ENCODE results near the gene SORCS2. TPM values are rescaled to one million over a fixed set of nuclear protein-coding genes. Genes with fewer than 3 reads are reported as not detected.

The SORCS2 gene
- polyA plus RNA-seq, 1 donor (not counting 4 experiments of a cell fraction or from before 2014, with no cell fraction given): 0.09 TPM

DNA sequence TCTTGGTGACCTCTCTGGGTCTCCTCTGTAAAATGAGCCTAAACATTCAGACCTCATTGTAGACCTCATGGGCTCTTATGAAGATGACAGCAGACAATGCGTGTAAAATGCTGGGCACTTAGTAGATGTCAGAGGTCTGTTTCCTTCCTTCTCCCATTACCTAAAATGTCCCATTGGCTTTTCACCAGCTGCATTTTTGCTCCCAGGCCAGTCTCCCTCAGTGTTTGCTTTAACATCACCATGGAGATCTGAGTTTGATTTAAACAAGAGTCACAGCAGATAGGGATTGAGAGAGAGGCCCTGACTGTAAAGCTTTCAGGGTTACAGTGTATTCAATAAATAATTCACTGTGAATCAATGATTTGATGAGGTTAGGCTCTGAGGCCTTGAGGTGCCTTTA is 218.1 kb downstream of the SORCS2 start:
- Histone ChIP-seq H4K20me1 (ENCODE audit: control insufficient read depth, extremely low read depth, insufficient read depth, low read length) (no peaks in the 10 kb centered on the region), H3K4me2 (ENCODE audit: control insufficient read depth, extremely low read depth, insufficient read depth, low read depth, low read length) (no peak overlapping the region), H3K4me1 (ENCODE audit: control insufficient read depth, extremely low read depth, insufficient read depth, low read length) (no peaks in the 10 kb centered on the region), H3K27ac (ENCODE audit: control insufficient read depth, insufficient read depth, low read length) (no peak overlapping the region), H3K9me3 (ENCODE audit: control insufficient read depth, low read depth, low read length) (no peaks in the 10 kb centered on the region), H3K9me1 (ENCODE audit: control insufficient read depth, extremely low read depth, insufficient read depth, low read length) (no peaks in the 10 kb centered on the region), H3K9ac (ENCODE audit: control insufficient read depth, extremely low read depth, insufficient read depth, low read length) (no peak overlapping the region), H3K36me3 (ENCODE audit: control insufficient read depth in 2 of 2, extremely low read depth in 1 of 2, insufficient read depth in 2 of 2, low read length in 2 of 2) (no peaks in the 10 kb centered on the region), H3K27me3 (ENCODE audit: control insufficient read depth, extremely low read depth, insufficient read depth, low read length) (no peaks in the 10 kb centered on the region), H3K79me2 (ENCODE audit: control insufficient read depth, insufficient read depth, low read length) (no peaks in the 10 kb centered on the region), H2AFZ (ENCODE audit: control insufficient read depth, low read length) (no peak overlapping the region), H3K4me3 (ENCODE audit: control insufficient read depth in 2 of 3, extremely low read depth in 1 of 3, insufficient read depth in 2 of 3, low read depth in 1 of 3, low read length in 3 of 3) (no peak overlapping the region)
- no peak for FAIRE-seq
- DNase-seq (ENCODE audit: low read depth, low spot score): no peak
- dilution Hi-C loops (cut with MboI; ENCODE audit: extremely low pct_ligation_motif_present, low sequenced_read_pairs): no loop called here
- TF ChIP-seq EZH2 (IDR thresholded peaks at IDR 0.05; ENCODE audit: low read length): no peak
- TF ChIP-seq, protein P1, sequence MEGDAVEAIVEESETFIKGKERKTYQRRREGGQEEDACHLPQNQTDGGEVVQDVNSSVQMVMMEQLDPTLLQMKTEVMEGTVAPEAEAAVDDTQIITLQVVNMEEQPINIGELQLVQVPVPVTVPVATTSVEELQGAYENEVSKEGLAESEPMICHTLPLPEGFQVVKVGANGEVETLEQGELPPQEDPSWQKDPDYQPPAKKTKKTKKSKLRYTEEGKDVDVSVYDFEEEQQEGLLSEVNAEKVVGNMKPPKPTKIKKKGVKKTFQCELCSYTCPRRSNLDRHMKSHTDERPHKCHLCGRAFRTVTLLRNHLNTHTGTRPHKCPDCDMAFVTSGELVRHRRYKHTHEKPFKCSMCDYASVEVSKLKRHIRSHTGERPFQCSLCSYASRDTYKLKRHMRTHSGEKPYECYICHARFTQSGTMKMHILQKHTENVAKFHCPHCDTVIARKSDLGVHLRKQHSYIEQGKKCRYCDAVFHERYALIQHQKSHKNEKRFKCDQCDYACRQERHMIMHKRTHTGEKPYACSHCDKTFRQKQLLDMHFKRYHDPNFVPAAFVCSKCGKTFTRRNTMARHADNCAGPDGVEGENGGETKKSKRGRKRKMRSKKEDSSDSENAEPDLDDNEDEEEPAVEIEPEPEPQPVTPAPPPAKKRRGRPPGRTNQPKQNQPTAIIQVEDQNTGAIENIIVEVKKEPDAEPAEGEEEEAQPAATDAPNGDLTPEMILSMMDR (optimal IDR thresholded peaks at IDR 0.05 in 1 of 3, IDR thresholded peaks at IDR 0.05 in 1 of 3, conservative IDR thresholded peaks at IDR 0.05 in 1 of 3; ENCODE audit: extremely low read depth in 1 of 3, insufficient read depth in 2 of 3, low read length in 3 of 3): no peak

DNA sequence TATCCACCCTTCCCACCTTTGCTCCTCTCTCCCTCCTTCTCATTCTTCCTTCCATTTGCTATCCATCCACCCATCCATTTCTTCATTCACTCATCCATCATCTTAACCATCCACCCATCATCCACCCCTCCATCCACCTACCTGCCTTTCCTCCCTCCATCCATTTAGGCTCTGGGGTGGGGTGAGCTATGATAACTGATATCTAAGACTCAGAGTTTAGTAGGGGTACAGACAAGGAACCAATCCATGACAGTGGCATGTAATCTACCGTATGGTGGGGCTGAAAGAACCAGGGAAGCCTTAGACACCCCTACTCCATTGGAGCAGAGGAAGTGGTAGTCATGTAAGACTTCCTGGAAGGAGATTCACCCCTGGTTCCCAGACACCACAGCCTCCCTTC is 219.2 kb downstream of the SORCS2 start:
- no peak overlapping the region for H2AFZ ChIP-seq (ENCODE audit: control insufficient read depth, low read length)
- no peaks in the 10 kb centered on the region for H3K9me3 ChIP-seq (ENCODE audit: control insufficient read depth, low read depth, low read length)
- H3K4me1 ChIP-seq (ENCODE audit: control insufficient read depth, extremely low read depth, insufficient read depth, low read length): no peaks in the 10 kb centered on the region
- no peak overlapping the region for H3K27ac ChIP-seq (ENCODE audit: control insufficient read depth, insufficient read depth, low read length)
- H3K4me2 ChIP-seq (ENCODE audit: control insufficient read depth, extremely low read depth, insufficient read depth, low read depth, low read length): no peak overlapping the region
- no peaks in the 10 kb centered on the region for H3K27me3 ChIP-seq (ENCODE audit: control insufficient read depth, extremely low read depth, insufficient read depth, low read length)
- FAIRE-seq (no peak), DNase-seq (ENCODE audit: low read depth, low spot score) (no peak)
- dilution Hi-C loops (cut with MboI; ENCODE audit: extremely low pct_ligation_motif_present, low sequenced_read_pairs): no loop called here
- H3K79me2 ChIP-seq (ENCODE audit: control insufficient read depth, insufficient read depth, low read length): no peaks in the 10 kb centered on the region
- H4K20me1 ChIP-seq (ENCODE audit: control insufficient read depth, extremely low read depth, insufficient read depth, low read length): no peaks in the 10 kb centered on the region
- H3K36me3 ChIP-seq (ENCODE audit: control insufficient read depth in 2 of 2, extremely low read depth in 1 of 2, insufficient read depth in 2 of 2, low read length in 2 of 2): no peaks in the 10 kb centered on the region
- H3K9ac ChIP-seq (ENCODE audit: control insufficient read depth, extremely low read depth, insufficient read depth, low read length): no peak overlapping the region
- no peaks in the 10 kb centered on the region for H3K9me1 ChIP-seq (ENCODE audit: control insufficient read depth, extremely low read depth, insufficient read depth, low read length)
- no peak overlapping the region for H3K4me3 ChIP-seq (ENCODE audit: control insufficient read depth in 2 of 3, extremely low read depth in 1 of 3, insufficient read depth in 2 of 3, low read depth in 1 of 3, low read length in 3 of 3)
- TF ChIP-seq EZH2 (IDR thresholded peaks at IDR 0.05; ENCODE audit: low read length): no peak

DNA sequence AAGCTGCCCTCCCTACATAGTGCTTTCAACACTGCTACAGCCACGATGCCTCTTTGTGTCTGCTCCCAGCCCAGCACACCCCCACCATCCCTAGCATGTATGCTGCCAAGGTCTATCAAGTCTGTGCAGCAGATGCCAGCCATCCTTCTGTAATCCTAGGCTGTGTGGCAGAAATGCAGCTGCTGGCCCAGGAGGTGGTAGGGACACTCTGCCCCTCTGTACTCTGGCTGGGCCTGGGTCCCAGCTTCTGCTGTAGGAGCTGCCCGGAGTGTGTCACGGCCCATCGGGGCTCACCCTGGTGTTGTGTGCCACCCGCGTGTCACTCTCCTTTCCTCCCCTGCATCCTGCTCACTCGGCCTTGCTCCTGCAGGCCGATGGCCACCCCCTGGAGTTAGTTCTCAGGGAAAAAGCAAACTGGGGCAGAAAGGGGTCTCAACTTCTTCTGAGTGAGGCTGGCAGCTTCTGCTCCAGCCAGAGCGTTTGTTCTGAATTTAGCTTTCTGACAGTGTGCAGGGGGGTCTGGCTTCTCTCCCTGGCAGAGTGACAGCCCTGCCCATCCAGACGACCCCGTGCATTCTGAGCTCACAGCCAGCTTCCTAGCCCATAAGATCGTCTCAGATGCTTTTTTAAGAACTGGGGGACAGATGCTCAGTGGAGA is 219.7 kb downstream of the SORCS2 start:
- DNase-seq (ENCODE audit: low read depth, low spot score) (no peak), FAIRE-seq (no peak)
- dilution Hi-C loops (cut with MboI; ENCODE audit: extremely low pct_ligation_motif_present, low sequenced_read_pairs): no loop called here

More for the DNA sequence above, 219.7 kb downstream of the SORCS2 start:
- Histone ChIP-seq H3K4me3 (ENCODE audit: control insufficient read depth in 2 of 3, extremely low read depth in 1 of 3, insufficient read depth in 2 of 3, low read depth in 1 of 3, low read length in 3 of 3) (no peak overlapping the region), H3K79me2 (ENCODE audit: control insufficient read depth, insufficient read depth, low read length) (no peaks in the 10 kb centered on the region), H3K4me1 (ENCODE audit: control insufficient read depth, extremely low read depth, insufficient read depth, low read length) (no peaks in the 10 kb centered on the region), H3K27ac (ENCODE audit: control insufficient read depth, insufficient read depth, low read length) (no peak overlapping the region), H3K9me1 (ENCODE audit: control insufficient read depth, extremely low read depth, insufficient read depth, low read length) (no peaks in the 10 kb centered on the region), H3K9me3 (ENCODE audit: control insufficient read depth, low read depth, low read length) (no peaks in the 10 kb centered on the region), H2AFZ (ENCODE audit: control insufficient read depth, low read length) (no peak overlapping the region), H3K36me3 (ENCODE audit: control insufficient read depth in 2 of 2, extremely low read depth in 1 of 2, insufficient read depth in 2 of 2, low read length in 2 of 2) (no peaks in the 10 kb centered on the region), H3K27me3 (ENCODE audit: control insufficient read depth, extremely low read depth, insufficient read depth, low read length) (no peaks in the 10 kb centered on the region), H3K4me2 (ENCODE audit: control insufficient read depth, extremely low read depth, insufficient read depth, low read depth, low read length) (no peak overlapping the region), H3K9ac (ENCODE audit: control insufficient read depth, extremely low read depth, insufficient read depth, low read length) (no peak overlapping the region), H4K20me1 (ENCODE audit: control insufficient read depth, extremely low read depth, insufficient read depth, low read length) (no peaks in the 10 kb centered on the region)
- TF ChIP-seq, protein P1 (optimal IDR thresholded peaks at IDR 0.05 in 1 of 3, IDR thresholded peaks at IDR 0.05 in 1 of 3, conservative IDR thresholded peaks at IDR 0.05 in 1 of 3; ENCODE audit: extremely low read depth in 1 of 3, insufficient read depth in 2 of 3, low read length in 3 of 3): no peak
- no peak for TF ChIP-seq EZH2 (IDR thresholded peaks at IDR 0.05; ENCODE audit: low read length)

Data from keratinocyte (primary cell).